Neural progenitor cell (in vitro differentiated cells): ENCODE data around the gene LIMA1.

Source experiments
- CTCF ChIP-seq: fragments of 200-600 bp; sonication (generic); IDR thresholded peaks from 2 replicates; pipeline ENCODE4 v1.5.1; 2017; ENCODE audit warnings: antibody characterized with exemption, mild to moderate bottlenecking
- EZH2 ChIP-seq: fragments of 200-600 bp; sonication (generic); IDR thresholded peaks from 2 replicates; pipeline ENCODE4 v1.6.1; 2017; ENCODE audit warnings: antibody characterized with exemption, mild to moderate bottlenecking, moderate library complexity
- EZH2phosphoT487 ChIP-seq: fragments of 200-600 bp; sonication (generic); IDR thresholded peaks from 2 replicates; pipeline ENCODE4 v1.6.1; 2017; ENCODE audit warnings: antibody characterized with exemption

GRCh38 chr12:50198829-50199228 is 84.5 kb downstream of the LIMA1 start:
- TF ChIP-seq EZH2 (no peak), CTCF (no peak), EZH2phosphoT487 (no peak)
